G401 (cell line): ENCODE measurements around the gene CCDC136. TPM values are rescaled to one million over a fixed set of nuclear protein-coding genes. Genes with fewer than 3 reads are reported as not detected.

Source experiments
- DNase-seq: peaks from one replicate; pipeline ENCODE4 v3.0.0-alpha.2; 2015; ENCODE audit warnings: low spot score
- in situ Hi-C: cut with HindIII; loops from 2 replicates; pipeline ENCODE4 v1.10.0; 2016; ENCODE audit warnings: low sequenced_read_pairs, mixed read lengths
- total RNA-seq: library from RNA; depleted of rRNA; stranded (reverse); fragments of >200 nt; shearing (Covaris generic); gene quantifications from 2 replicates; pipeline ENCODE4 v1.2.3, GENCODE V29; 2014

The CCDC136 gene
- total RNA-seq, 1 experiment from 2014 or later, result 15.2 TPM

GRCh38 chr7:128775744-128776474 lies 15.9 kb upstream of the CCDC136 start, which contains the start of gene OPN1SW:
Gene OPN1SW, minus strand, starts transcription at chr7:128775794. Its CDS starts 13 bp downstream, at chr7:128775781.
- no peak for DNase-seq
- in situ Hi-C loops, result no loop called here

GRCh38 chr7:128777156-128778123 lies 14.3 kb upstream of the CCDC136 start:
- in situ Hi-C loops, result no loop called here
- no peak for DNase-seq

GRCh38 chr7:128778946-128779345 lies 12.8 kb upstream of the CCDC136 start:
- in situ Hi-C loops, result no loop called here

GRCh38 chr7:128781126-128781525 lies 10.6 kb upstream of the CCDC136 start:
- in situ Hi-C loops, result no loop called here
- DNase-seq, result no peak

More at GRCh38 chr7:128778946-128779345, 12.8 kb upstream of the CCDC136 start:
- DNase-seq, result no peak

DNA sequence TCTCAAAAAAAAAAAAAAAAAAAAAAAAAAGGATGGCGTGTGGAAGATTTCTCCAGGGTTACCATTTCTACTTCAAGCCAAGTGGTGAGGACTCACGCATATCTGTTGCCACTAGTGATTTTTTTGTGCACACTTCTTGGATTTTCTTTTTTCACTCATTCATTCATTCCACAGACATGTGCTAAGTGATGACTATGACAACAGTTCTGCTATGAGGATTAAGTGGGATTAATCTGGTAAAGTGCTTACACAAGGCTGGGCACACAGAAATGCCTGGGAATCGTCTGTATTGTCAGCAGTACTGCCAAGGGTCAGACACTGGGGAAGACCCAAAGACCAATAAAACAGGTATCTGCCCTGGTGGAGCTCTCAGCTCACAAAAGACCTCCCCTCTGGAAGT lies 9.9 kb upstream of the CCDC136 start:
- no peak for DNase-seq
- in situ Hi-C loops, result no loop called here

DNA sequence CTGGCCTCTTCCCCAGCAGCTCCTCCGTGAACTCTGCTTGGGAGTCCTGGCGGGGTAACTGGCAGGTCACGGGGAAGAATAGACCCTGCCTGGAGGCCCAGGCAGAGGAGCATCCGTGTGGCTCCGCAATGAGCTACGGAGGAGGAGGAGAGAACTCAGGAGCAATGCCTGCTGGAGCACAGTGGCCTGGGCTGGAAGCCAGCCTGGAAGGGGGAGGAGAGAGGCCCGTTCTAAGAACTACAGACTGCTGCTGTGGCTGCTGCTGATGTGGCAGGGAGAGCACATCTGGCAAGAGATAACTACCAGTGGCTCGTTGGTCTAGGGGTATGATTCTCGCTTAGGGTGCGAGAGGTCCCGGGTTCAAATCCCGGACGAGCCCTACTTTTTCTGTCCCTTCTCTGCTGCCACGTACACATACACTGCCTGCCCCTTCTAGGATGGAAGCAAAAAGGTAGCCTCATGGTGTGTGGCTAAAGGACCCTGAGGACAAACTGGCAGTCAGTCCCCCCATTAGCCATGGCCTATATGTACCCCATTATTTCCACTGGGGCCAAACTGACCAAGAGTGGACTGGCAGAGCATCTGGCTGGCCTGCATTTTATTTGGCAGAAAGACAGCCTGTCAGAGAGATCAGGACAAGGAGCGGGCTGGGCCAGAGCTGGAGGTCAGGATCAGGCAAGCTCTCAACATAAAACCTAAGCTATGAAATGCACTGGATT lies 8.5 kb upstream of the CCDC136 start:
- peak; percentile 46 for DNase-seq
- in situ Hi-C loops, result no loop called here

- in situ Hi-C loops, result no loop called here
- DNase-seq, result no peak
These were observed 6.0 kb upstream of the CCDC136 start for GRCh38 chr7:128785738-128786137.

GRCh38 chr7:128788446-128789412 lies 3.0 kb upstream of the CCDC136 start:
- in situ Hi-C loops, result no loop called here

DNA sequence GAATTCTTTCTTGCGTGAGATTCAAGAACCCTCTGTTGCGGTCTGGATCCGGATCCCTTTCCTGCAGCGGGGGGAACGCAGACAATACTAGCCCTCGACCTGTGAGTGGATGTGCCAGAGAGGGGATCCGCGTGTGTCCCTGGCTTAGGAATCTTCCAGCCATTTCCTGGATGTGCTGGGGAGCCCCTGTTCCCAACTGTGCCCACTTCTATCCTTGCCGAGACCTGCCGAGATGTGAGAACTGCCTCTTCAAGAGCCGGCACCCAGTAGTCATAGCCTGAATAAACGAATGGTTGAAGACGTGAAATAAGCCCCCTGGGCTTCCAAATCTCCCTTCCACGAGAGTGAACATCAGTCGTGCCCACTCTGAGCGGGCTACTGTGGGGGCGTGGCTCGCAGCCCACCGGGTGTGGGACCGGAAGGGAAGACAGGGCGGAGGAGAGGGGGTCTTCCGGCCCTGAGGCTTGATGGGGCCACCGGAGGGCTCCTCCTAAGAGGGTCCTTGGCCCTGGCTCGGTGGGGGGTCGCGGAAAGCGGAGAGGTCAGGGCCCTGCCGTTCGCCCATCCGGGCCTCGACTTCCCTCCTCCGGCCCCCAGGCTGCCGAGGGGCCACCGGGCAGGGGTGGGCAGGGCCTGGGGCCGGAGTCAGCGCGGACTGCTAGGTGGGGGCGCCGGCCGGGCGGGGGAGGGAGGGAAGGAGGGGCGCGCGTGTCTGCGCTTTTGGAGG lies 1.3 kb upstream of the CCDC136 start:
- DNase-seq, result peak; percentile 26
- in situ Hi-C loops, result no loop called here

More at GRCh38 chr7:128788446-128789412, 3.0 kb upstream of the CCDC136 start:
- DNase-seq, result no peak

- in situ Hi-C loops, result no loop called here
- DNase-seq, result peak; percentile 37
These were observed 182 bp downstream of the CCDC136 start for GRCh38 chr7:128791972-128792327.

DNA sequence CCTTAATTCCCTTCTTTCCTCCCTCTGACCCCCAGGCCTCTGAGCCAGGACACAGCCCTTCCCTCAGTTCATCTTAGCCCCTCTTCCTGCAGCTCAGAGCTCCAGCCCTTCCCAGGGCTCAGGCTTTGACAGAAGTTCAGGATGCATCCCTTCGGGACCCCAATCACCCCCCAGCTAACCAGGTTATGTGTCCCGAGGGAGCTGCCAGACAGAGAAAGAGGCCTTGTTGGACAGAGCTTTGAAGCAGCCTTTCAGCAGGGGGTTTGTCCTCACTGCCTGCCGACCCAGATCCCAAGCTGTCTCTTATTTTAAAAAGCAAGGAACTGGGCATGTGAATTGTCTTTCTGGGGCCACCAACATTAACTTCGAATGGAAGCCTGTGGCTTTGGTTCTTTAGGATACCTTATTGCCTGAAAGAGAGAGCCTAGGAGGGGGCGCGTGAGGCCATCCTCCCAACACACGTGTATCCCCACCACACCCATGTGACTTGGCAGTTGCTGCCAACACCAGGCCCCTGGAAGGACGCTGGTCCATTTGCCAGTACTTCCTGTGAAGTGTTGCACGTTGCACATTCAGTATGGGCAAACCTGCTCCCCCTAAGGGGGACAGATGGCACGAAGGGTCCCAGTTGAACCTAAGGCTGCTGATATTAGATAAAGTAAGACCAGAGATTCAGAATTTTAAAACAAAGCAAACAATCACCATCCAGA lies 858 bp downstream of the CCDC136 start:
- DNase-seq, result peak; percentile 83
- in situ Hi-C loops, result no loop called here

DNA sequence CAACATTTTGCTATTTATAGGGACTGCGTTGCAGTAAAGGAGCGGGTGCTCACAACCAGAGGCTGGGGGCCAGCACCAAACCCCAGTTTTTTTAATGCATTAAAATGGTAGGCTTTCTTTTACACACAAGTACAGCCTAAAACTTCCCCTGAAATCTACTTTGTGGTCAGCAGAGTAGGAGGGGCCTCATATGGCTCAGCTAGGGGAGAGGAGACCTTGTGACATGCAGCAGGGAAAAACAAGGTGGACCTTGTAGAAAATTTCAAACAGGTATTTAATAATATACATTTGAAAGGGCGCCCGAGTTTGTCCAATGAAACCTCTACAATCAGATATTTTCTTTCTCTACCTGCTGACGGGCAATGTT lies 1.4 kb downstream of the CCDC136 start:
- in situ Hi-C loops, result no loop called here
- DNase-seq, result no peak

DNA sequence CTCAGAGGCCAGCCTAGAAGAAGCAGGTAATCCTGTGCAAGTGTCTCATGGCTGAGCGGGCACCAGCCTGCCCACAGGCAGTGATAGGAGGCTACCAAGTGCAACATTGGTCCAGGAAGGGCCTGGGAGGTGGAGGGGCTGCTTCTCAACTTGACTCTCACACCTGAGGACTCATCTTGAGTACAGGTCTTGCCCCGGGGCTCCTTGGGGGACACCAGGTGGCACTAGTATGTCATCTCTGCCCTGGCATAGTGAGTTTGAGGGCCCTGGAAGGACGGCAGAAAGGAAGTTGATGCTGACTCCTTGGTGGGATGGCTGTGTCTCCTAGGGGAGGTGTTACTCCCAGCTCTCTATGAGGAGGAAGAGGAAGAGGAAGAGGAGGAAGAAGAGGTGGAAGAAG lies 2.3 kb downstream of the CCDC136 start:
- in situ Hi-C loops, result no loop called here
- DNase-seq, result peak; percentile 37

DNA sequence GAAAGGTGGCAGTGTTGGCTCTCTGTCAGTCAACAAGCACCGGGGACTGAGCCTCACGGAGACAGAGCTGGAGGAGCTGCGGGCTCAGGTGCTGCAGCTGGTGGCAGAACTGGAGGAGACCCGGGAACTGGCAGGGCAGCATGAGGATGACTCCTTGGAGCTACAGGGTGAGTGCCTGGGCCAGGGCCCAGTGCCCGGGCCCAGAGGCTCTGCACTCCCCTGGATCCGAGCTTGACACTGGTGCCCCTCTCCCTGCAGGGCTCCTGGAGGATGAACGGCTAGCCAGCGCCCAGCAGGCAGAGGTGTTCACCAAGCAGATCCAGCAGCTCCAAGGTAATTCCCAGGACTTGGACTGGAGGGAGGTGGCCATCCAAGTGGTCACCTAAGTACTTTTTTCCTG lies 2.7 kb downstream of the CCDC136 start:
- in situ Hi-C loops, result no loop called here
- no peak for DNase-seq

DNA sequence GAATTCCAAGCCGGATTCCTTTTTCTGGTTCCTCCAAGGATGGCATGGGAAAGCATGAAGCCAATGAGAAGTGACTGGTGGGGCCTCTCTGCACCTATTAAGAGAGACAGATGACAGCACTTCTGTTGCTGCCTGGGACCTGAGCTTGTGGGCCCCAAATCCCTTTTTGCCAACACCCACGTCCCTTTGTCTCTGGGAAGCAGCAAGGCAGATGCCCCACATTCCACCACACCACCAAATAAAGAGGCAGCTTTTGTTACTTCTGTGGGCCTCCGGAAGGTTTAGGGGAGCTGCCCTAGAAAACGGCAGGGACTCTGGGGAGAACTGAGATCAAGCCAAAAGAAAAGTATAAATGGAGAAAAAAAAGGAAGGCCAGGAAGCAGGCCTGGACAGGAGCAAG lies 3.4 kb downstream of the CCDC136 start:
- in situ Hi-C loops, result no loop called here
- DNase-seq, result no peak

GRCh38 chr7:128796327-128796726 lies 4.6 kb downstream of the CCDC136 start:
- DNase-seq, result no peak
- in situ Hi-C loops, result no loop called here

DNA sequence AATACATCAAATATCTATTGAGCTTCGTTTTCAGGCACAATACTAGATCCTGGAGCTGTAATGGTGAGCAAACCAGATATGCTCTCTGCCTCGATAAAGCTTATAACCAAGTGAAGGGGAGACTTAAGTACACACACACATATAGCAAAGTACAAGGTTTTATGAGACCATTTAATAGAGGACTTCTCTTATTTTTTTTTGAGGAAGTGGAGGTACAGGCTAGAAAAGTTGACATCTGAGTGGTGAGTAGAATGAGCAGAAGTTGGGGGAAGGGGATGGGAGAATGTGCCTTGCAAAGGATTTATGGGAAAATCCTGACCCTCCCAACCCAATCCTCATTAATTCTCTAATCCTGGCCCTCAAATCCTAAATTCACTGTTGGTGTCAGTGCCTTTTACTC lies 7.7 kb downstream of the CCDC136 start:
- in situ Hi-C loops, result no loop called here
- DNase-seq, result no peak
